GM06990 (cell line): Measurements from ENCODE around the gene PHLDA2.

Source experiments
- DNase-seq: peaks from one replicate; pipeline ENCODE4 v3.0.0-alpha.2; 2011; ENCODE audit not compliant: insufficient read length; ENCODE audit errors: extremely low read depth
- H3K27me3 ChIP-seq: replicated peaks from 2 replicates; pipeline ENCODE4 v1.6.0; 2011; ENCODE audit warnings: low read length; ENCODE audit not compliant: control insufficient read depth, insufficient read depth
- H3K36me3 ChIP-seq: 2 replicates; pipeline ENCODE4 v1.5.1; 2011; ENCODE audit warnings: low read length; ENCODE audit not compliant: control insufficient read depth, insufficient read depth
- H3K4me3 ChIP-seq: replicated peaks from 2 replicates; pipeline ENCODE4 v1.5.1; 2011; ENCODE audit warnings: low read depth, mild to moderate bottlenecking, control low read depth, low read length
- TF ChIP-seq, protein P1 (sequence below): IDR thresholded peaks from 2 replicates; pipeline ENCODE4 v1.5.1; 2011; ENCODE audit warnings: low read length, control low read depth, mild to moderate bottlenecking, inconsistent platforms; ENCODE audit not compliant: insufficient read depth, poor library complexity, severe bottlenecking

PHLDA2 gene

DNA sequence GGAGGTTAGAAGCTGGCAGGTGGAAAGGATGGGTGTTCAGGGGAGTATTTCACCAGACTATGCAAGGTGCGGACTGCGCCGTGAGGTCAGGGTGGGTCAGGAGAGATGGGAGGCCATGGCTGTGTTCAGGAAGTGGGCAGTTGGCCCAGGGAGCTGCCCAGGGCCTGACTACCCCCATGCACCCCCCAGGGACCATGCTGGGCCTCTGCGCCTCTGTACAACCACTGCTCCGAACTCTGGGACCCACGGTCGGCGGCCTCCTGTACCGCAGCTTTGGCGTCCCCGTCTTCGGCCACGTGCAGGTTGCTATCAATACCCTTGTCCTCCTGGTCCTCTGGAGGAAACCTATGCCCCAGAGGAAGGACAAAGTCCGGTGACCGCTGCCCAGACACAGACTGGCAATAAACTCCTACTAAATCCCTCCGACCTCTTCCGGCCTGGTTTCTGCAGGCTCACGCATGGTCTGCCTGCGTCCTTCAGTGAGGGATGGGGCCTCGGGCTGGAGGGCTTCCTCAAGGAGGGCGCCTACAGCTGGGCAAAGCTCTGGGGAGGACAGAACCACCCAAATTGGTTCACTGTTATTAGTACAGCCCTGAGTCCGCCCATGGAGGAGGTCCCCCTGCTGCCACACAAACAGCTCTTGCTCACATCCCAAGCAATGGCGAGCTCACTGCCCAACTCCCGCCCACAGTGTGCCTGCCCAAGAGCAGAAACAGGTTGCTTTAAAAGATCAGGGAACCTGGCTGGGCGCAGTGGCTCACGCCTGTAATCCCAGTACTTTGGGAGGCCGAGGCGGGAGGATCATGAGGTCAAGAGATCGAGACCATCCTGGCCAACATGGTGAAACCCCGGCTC is 4.2 kb downstream of the PHLDA2 start:
- H3K4me3 ChIP-seq, result no peak overlapping the region
- TF ChIP-seq, protein P1, sequence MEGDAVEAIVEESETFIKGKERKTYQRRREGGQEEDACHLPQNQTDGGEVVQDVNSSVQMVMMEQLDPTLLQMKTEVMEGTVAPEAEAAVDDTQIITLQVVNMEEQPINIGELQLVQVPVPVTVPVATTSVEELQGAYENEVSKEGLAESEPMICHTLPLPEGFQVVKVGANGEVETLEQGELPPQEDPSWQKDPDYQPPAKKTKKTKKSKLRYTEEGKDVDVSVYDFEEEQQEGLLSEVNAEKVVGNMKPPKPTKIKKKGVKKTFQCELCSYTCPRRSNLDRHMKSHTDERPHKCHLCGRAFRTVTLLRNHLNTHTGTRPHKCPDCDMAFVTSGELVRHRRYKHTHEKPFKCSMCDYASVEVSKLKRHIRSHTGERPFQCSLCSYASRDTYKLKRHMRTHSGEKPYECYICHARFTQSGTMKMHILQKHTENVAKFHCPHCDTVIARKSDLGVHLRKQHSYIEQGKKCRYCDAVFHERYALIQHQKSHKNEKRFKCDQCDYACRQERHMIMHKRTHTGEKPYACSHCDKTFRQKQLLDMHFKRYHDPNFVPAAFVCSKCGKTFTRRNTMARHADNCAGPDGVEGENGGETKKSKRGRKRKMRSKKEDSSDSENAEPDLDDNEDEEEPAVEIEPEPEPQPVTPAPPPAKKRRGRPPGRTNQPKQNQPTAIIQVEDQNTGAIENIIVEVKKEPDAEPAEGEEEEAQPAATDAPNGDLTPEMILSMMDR, result no peak
- DNase-seq, result no peak
- no peaks in the 10 kb centered on the region for H3K36me3 ChIP-seq
- H3K27me3 ChIP-seq, result no peaks in the 10 kb centered on the region; the same call in 1 of the 2 replicates

DNA sequence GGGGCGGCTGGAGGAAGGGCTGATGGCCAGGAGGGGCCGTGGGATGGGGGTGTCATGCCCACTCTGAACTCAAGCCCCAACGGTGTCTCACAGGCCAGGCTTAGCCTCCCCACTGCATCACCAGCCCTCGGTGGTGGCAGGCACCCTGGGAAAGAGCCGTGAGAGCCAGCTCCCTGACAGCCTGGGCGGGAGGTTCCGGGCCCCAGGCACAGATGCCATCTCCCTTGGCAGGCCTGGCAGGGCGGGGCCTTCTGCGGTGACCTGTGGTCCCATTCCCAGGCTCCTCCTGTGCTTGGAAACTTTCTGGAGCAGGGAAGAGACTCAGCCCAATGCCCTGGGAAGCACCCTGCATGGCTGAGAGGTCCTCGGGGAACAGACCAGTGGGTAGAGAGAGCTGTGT is 4.8 kb downstream of the PHLDA2 start:
- TF ChIP-seq, protein P1, result no peak
- Histone ChIP-seq H3K36me3 (no peaks in the 10 kb centered on the region), H3K4me3 (no peak overlapping the region), H3K27me3 (no peaks in the 10 kb centered on the region; the same call in 1 of the 2 replicates)
- DNase-seq, result no peak

DNA sequence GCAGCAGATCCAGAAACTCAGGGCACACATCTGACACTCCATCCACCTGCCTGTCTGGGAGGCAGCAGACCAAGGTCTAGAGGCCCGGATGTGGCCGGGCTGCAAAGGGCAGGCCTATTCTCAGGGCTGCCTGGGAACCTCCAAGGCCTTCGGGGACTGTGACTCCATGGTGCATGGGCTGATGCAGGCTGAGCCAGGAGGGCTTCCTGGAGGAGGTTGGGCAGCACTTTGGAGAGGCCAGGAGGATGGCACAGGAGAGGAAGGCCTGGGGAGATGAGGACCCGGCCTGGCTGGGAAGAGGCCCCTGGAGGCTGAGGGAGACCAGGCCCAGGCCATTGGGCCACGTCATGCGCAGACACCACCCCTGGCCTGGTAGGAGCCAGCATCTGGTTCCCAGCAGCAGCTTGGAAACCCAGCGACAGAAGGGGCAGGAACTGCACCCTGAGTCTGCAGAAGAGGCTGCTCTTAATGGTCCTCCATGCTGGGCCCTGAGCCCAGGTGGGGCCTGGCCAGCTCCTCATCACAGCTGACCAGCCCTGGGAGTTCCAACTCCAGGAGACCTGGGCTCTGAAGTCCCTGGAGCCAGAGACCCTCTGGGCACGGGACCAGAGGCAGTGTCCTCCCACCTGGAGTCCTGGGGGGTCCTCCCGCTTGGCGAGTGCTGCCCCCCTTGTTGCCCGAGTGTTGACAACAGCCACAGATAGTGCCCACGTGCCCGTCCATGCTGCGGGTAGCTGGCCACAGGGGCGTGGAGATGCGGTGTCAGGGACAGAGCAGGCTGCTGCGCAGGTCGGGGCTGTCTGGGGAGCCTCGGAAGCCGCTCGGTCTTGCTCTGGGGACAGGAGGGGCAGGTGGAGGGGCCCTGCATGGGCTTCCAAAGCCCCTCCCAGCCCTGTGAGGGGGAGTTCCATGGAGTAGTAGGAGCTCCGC is 5.5 kb downstream of the PHLDA2 start:
- H3K36me3 ChIP-seq, result no peaks in the 10 kb centered on the region
- no peaks in the 10 kb centered on the region; the same call in 1 of the 2 replicates for H3K27me3 ChIP-seq
- H3K4me3 ChIP-seq, result no peak overlapping the region
- no peak for DNase-seq
- TF ChIP-seq, protein P1, result no peak

DNA sequence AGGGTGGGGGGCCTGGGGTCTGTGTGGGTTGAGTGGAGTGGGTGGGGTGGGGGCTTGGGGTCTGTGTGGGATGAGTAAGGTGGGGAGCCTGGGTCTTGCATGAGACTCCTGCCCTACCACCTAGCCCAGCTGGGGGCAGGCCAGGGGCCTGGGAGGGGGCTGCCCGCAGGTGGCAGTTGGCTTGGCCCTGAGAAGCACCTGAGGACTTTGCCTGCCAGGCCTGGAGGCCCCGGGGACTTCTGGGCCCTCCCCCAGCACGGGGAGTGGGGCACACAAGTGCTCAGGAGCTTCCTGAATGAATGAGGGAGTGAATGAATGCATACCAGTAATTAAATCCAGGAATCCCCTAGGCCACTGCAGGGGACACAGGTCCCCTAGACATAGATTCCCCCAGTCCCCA is 6.6 kb downstream of the PHLDA2 start:
- no peaks in the 10 kb centered on the region for H3K36me3 ChIP-seq
- H3K4me3 ChIP-seq, result no peak overlapping the region
- no peaks in the 10 kb centered on the region; the same call in 1 of the 2 replicates for H3K27me3 ChIP-seq
- no peak for DNase-seq
- TF ChIP-seq, protein P1, result no peak

DNA sequence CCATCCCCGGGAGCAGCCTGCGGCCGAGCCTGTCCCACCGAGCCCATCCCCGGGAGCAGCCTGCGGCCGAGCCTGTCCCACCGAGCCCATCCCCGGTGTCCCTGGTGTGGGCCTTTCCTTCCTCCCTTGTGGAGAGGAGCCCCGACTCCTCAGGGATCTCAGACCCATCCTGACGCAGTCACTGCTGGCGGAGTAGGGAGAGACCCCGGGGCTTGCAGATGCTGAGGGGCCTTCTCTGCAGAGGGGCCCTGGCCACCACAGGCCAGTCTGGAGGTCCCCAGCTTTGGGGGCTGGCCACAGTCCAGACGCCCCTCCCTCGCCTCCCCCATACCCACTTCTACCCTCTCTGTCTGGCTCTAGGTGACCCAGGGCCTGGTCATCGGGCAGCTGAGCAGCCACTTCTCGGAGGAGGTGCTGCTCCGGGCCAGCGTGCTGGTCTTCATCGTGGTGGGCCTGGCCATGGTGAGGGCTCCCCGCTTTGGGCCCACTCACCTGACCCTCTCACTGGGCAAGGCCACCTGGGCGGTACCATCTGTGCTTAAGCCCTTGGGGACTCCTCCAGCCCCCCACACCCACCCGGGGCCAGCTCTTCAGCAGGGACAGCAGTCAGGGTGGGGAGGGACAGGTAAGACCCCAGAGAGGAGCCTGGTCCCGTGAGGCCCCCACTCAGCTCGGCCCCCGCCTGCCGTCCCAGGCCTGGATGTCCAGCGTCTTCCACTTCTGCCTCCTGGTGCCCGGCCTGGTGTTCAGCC is 7.3 kb downstream of the PHLDA2 start:
- DNase-seq, result no peak
- no peaks in the 10 kb centered on the region for H3K36me3 ChIP-seq
- TF ChIP-seq, protein P1, result no peak
- H3K4me3 ChIP-seq, result no peak overlapping the region
- H3K27me3 ChIP-seq, result no peaks in the 10 kb centered on the region; the same call in 1 of the 2 replicates
